ENCODE results near the gene RELL1.
A peak's percentile ranks its signal among the peaks of the same experiment; 100 is the strongest.

Gene RELL1

GRCh38 chr4:37693450-37694190 is 7.4 kb upstream of the RELL1 start:
- TF ChIP-seq, protein P1, sequence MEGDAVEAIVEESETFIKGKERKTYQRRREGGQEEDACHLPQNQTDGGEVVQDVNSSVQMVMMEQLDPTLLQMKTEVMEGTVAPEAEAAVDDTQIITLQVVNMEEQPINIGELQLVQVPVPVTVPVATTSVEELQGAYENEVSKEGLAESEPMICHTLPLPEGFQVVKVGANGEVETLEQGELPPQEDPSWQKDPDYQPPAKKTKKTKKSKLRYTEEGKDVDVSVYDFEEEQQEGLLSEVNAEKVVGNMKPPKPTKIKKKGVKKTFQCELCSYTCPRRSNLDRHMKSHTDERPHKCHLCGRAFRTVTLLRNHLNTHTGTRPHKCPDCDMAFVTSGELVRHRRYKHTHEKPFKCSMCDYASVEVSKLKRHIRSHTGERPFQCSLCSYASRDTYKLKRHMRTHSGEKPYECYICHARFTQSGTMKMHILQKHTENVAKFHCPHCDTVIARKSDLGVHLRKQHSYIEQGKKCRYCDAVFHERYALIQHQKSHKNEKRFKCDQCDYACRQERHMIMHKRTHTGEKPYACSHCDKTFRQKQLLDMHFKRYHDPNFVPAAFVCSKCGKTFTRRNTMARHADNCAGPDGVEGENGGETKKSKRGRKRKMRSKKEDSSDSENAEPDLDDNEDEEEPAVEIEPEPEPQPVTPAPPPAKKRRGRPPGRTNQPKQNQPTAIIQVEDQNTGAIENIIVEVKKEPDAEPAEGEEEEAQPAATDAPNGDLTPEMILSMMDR (IDR thresholded peaks at IDR 0.05; ENCODE audit: low read depth, low read length), result no peak
- DNase-seq (ENCODE audit: low read depth in 2 of 2), result peak; percentile 72 to 94
- H3K4me3 ChIP-seq (replicated peaks in 1 of 2; ENCODE audit: low read depth in 2 of 2, low read length in 2 of 2), result no peak overlapping the region

DNA sequence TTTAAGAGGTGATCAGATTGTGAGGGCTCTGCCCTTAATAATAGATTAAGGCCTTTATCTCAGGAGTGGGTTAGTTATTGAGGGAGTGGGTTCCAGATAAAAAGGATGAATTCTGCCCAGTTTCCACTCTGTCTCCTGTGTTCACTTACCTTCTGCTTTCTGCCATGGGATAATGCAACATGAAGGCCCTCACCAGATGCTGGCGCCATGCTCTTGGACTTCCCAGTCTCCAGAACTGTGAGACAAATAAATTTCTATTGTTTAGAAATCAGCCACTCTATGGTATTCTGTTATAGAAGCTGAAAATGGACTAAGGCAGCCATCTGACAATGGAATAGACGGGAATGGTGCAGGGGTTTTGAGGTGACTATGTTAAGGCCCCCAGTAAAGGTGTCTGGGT is 6.9 kb upstream of the RELL1 start:
- TF ChIP-seq, protein P1 (IDR thresholded peaks at IDR 0.05; ENCODE audit: low read depth, low read length), result no peak
- DNase-seq (ENCODE audit: low read depth in 2 of 2), result no peak
- H3K4me3 ChIP-seq (replicated peaks in 1 of 2; ENCODE audit: low read depth in 2 of 2, low read length in 2 of 2), result no peak overlapping the region

DNA sequence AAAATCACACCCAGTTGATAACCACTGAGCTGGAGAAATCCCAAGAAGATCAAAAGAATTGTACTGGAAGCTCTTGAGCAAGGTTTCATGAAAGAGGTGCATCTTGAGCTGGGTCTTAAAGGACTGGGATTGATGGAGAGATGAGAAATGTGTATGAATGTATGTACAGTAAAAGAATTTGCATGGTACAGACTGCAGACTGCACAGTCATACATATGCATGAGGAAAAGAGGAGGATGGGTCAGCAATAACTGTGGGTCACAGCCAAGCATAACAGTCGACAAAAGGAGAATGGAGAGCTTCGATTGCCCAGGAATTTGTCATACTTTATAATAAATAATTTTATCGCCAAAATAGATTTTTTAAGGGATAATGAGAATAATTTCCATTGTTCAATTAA is 4.8 kb upstream of the RELL1 start:
- TF ChIP-seq, protein P1 (IDR thresholded peaks at IDR 0.05; ENCODE audit: low read depth, low read length), result no peak
- no peak overlapping the region for H3K4me3 ChIP-seq (replicated peaks in 1 of 2; ENCODE audit: low read depth in 2 of 2, low read length in 2 of 2)
- peak in 1 of 2 donors; percentile 66 for DNase-seq (ENCODE audit: low read depth in 2 of 2)

- DNase-seq (ENCODE audit: low read depth in 2 of 2), result peak; percentile 54
- TF ChIP-seq, protein P1 (IDR thresholded peaks at IDR 0.05; ENCODE audit: low read depth, low read length), result no peak
- no peak overlapping the region for H3K4me3 ChIP-seq (replicated peaks in 1 of 2; ENCODE audit: low read depth in 2 of 2, low read length in 2 of 2)
Observed at GRCh38 chr4:37689353-37690095, 3.3 kb upstream of the RELL1 start.

GRCh38 chr4:37687681-37688080 is 1.5 kb upstream of the RELL1 start:
- TF ChIP-seq, protein P1 (IDR thresholded peaks at IDR 0.05; ENCODE audit: low read depth, low read length), result no peak
- no peak for DNase-seq (ENCODE audit: low read depth in 2 of 2)
- H3K4me3 ChIP-seq (replicated peaks in 1 of 2; ENCODE audit: low read depth in 2 of 2, low read length in 2 of 2), result no peak overlapping the region

DNA sequence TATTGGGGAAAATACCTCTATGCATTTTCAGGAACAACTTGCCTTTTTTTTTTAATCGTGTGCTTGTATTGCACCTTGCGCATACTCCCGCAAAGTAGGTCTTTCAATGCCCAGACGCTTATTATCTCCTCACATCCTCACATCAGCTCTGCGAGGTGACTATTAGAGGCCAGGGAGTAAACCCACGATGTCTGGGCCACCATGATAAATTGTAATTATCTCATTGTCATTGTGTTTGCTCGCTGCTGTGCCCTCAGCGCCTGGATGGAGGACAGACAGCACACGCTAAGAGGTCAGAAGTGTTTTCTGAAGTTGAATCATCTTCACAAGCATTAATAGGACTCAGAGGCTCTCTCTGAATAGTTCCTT is 1.0 kb upstream of the RELL1 start:
- peak in 1 of 2 donors; percentile 8 for DNase-seq (ENCODE audit: low read depth in 2 of 2)
- TF ChIP-seq, protein P1 (IDR thresholded peaks at IDR 0.05; ENCODE audit: low read depth, low read length), result no peak
- peak overlapping the region; percentile 48 to 54 for H3K4me3 ChIP-seq (replicated peaks in 1 of 2; ENCODE audit: low read depth in 2 of 2, low read length in 2 of 2)

Data from cardiac fibroblast (primary cell).